WTC11 (cell line): Measurements from ENCODE around the gene ATG7. TPM values are rescaled to one million over a fixed set of nuclear protein-coding genes. Genes with fewer than 3 reads are reported as not detected.

Experiments used
- ATAC-seq: fragments of 200-7000 bp; cut with Tn5 transposase; 2 replicates; pipeline ENCODE4 v1.10.0; 2021; ENCODE audit warnings: mild to moderate bottlenecking, moderate library complexity
- CTCF ChIA-PET: fragments of 300-600 bp; sonication (Branson Sonifier 250); formaldehyde crosslinking; loops from one replicate; lab custom pipeline; 2021; ENCODE audit warnings: antibody characterized with exemption; lab: Charles Lee
- POLR2A ChIA-PET: fragments of 350-600 bp; sonication (Branson Sonifier 250); formaldehyde crosslinking; loops from one replicate; lab custom pipeline; 2021; ENCODE audit warnings: antibody characterized with exemption; lab: Charles Lee
- DNase-seq: peaks from one replicate; pipeline ENCODE4 v3.0.0; 2021; ENCODE audit warnings: low spot score
- H3K27ac Mint-ChIP-seq: 2 replicates; pipeline ENCODE4 v1.8.0; 2021; ENCODE audit warnings: mixed read lengths
- H3K27me3 Mint-ChIP-seq: 2 replicates; pipeline ENCODE4 v1.8.0; 2021; ENCODE audit warnings: low read depth, mild to moderate bottlenecking, moderate library complexity, mixed read lengths
- H3K36me3 Mint-ChIP-seq: 2 replicates; pipeline ENCODE4 v1.8.0; 2021; ENCODE audit warnings: mixed read lengths
- H3K4me1 Mint-ChIP-seq: 2 replicates; pipeline ENCODE4 v1.8.0; 2022; ENCODE audit warnings: mixed read lengths
- H3K4me3 Mint-ChIP-seq: 2 replicates; pipeline ENCODE4 v1.8.0; 2021; ENCODE audit warnings: mild to moderate bottlenecking, moderate library complexity, mixed read lengths
- H3K9me3 Mint-ChIP-seq: 2 replicates; pipeline ENCODE4 v1.8.0; 2021; ENCODE audit warnings: mixed read lengths
- CBFB ChIP-seq: sonication (generic); formaldehyde crosslinking; IDR thresholded peaks from 2 replicates; pipeline ENCODE4 v1.8.1; 2022; ENCODE audit warnings: mild to moderate bottlenecking, low read depth, missing genetic modification reagents
- ETV6 ChIP-seq: sonication (generic); formaldehyde crosslinking; IDR thresholded peaks from 2 replicates; pipeline ENCODE4 v1.8.1; 2022; ENCODE audit warnings: mild to moderate bottlenecking, missing genetic modification reagents
- FOXJ3 ChIP-seq: sonication (generic); formaldehyde crosslinking; IDR thresholded peaks from 2 replicates; pipeline ENCODE4 v1.9.0; 2021; ENCODE audit warnings: missing genetic modification reagents, mild to moderate bottlenecking, borderline replicate concordance
- IRF2 ChIP-seq: sonication (generic); formaldehyde crosslinking; IDR thresholded peaks from 2 replicates; pipeline ENCODE4 v1.8.0; 2022; ENCODE audit warnings: low read depth, missing genetic modification reagents, borderline replicate concordance
- JAZF1 ChIP-seq: fragments of 250-450 bp; sonication (Bioruptor Pico); IDR thresholded peaks from 2 replicates; pipeline ENCODE4 v1.9.0; 2021; ENCODE audit warnings: moderate library complexity, mild to moderate bottlenecking, inconsistent platforms
- NR1H2 ChIP-seq: sonication (generic); formaldehyde crosslinking; IDR thresholded peaks from 2 replicates; pipeline ENCODE4 v1.9.0; 2021; ENCODE audit warnings: mild to moderate bottlenecking, moderate library complexity, missing genetic modification reagents
- OVOL2 ChIP-seq: fragments of 250-450 bp; sonication (Bioruptor Pico); IDR thresholded peaks from 2 replicates; pipeline ENCODE4 v1.9.0; 2021; ENCODE audit warnings: mild to moderate bottlenecking, borderline replicate concordance
- SP1 ChIP-seq: sonication (generic); formaldehyde crosslinking; conservative IDR thresholded peaks from 2 replicates; pipeline ENCODE4 v1.8.1; 2022; ENCODE audit warnings: missing genetic modification reagents
- ZNF219 ChIP-seq: sonication (generic); formaldehyde crosslinking; IDR thresholded peaks from 2 replicates; pipeline ENCODE4 v1.8.0; 2023; ENCODE audit warnings: missing genetic modification reagents, mild to moderate bottlenecking, borderline replicate concordance
- ZNF396 ChIP-seq: fragments of 250-450 bp; sonication (Bioruptor Pico); IDR thresholded peaks from 2 replicates; pipeline ENCODE4 v1.8.0; 2021; ENCODE audit warnings: mild to moderate bottlenecking, moderate library complexity, borderline replicate concordance
- ZNF416 ChIP-seq: fragments of 250-450 bp; sonication (Bioruptor Pico); IDR thresholded peaks from 2 replicates; pipeline ENCODE4 v1.9.0; 2021; ENCODE audit warnings: mild to moderate bottlenecking, inconsistent platforms
- total RNA-seq: library from RNA; stranded (reverse); gene quantifications from 3 replicates; pipeline ENCODE4 v1.2.3, GENCODE V29; 2021
- TF ChIP-seq, protein P1 (sequence below): sonication (generic); formaldehyde crosslinking; IDR thresholded peaks from 2 replicates; pipeline ENCODE4 v1.8.0; 2022; ENCODE audit warnings: missing genetic modification reagents
- TF ChIP-seq, protein P2 (sequence below): sonication (generic); formaldehyde crosslinking; IDR thresholded peaks from 2 replicates; pipeline ENCODE4 v1.8.1; 2023; ENCODE audit warnings: mild to moderate bottlenecking, missing genetic modification reagents, moderate library complexity
- TF ChIP-seq, protein P3 (sequence below): fragments of 200-600 bp; IDR thresholded peaks from 2 replicates; pipeline ENCODE4 v1.8.0; 2022; ENCODE audit warnings: antibody characterized with exemption
- TF ChIP-seq, protein P4 (sequence below): sonication (generic); formaldehyde crosslinking; IDR thresholded peaks from 2 replicates; pipeline ENCODE4 v1.8.1; 2023; ENCODE audit warnings: mild to moderate bottlenecking, missing genetic modification reagents, borderline replicate concordance
- TF ChIP-seq, protein P5 (sequence below): sonication (generic); formaldehyde crosslinking; IDR thresholded peaks from 2 replicates; pipeline ENCODE4 v1.8.0; 2023; ENCODE audit warnings: missing genetic modification reagents

The ATG7 gene
- total RNA-seq, 1 experiment from 2014 or later = 17.5 TPM

DNA sequence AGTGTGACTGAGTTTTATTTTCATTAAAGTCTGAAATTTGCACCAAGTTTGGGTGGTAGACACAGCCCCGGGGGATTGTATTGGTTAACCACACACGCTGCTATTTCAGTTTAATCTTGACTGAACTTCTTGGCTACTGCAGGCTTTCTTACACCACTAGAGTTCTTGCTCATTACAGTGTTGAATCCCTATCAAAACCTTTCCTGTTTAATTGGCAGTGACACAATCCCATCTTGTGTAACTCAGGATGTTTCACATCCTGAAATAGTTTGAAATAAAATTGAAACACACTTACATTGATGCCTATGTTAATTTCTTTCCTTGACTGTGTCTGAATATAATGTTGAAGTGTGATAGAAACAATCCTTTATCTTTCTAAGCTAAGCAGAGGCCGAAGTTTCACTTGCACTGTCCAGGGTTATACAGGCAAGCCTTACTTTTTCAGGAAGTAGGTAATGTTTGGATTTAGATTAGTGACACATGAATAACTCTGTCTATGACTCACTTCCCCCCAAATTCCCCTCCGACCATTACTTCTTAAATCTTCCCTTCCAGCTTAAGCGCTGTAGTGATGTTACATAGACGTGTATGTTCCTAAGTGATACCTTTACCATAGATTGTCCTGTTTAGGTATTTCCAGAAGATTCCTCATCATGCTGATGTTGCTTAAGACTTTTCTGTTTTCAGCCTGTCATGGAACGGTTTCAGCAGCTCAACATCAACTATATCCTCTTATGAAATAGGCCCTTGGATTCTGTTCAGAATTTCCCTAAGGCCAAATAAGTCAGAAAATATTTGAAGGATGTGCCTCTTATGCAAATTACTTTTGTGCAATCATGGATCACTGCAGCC, 16.8 kb downstream of the ATG7 start (continued):
- TF ChIP-seq, protein P1, sequence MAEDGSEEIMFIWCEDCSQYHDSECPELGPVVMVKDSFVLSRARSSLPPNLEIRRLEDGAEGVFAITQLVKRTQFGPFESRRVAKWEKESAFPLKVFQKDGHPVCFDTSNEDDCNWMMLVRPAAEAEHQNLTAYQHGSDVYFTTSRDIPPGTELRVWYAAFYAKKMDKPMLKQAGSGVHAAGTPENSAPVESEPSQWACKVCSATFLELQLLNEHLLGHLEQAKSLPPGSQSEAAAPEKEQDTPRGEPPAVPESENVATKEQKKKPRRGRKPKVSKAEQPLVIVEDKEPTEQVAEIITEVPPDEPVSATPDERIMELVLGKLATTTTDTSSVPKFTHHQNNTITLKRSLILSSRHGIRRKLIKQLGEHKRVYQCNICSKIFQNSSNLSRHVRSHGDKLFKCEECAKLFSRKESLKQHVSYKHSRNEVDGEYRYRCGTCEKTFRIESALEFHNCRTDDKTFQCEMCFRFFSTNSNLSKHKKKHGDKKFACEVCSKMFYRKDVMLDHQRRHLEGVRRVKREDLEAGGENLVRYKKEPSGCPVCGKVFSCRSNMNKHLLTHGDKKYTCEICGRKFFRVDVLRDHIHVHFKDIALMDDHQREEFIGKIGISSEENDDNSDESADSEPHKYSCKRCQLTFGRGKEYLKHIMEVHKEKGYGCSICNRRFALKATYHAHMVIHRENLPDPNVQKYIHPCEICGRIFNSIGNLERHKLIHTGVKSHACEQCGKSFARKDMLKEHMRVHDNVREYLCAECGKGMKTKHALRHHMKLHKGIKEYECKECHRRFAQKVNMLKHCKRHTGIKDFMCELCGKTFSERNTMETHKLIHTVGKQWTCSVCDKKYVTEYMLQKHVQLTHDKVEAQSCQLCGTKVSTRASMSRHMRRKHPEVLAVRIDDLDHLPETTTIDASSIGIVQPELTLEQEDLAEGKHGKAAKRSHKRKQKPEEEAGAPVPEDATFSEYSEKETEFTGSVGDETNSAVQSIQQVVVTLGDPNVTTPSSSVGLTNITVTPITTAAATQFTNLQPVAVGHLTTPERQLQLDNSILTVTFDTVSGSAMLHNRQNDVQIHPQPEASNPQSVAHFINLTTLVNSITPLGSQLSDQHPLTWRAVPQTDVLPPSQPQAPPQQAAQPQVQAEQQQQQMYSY = no peak
- TF ChIP-seq, protein P2, sequence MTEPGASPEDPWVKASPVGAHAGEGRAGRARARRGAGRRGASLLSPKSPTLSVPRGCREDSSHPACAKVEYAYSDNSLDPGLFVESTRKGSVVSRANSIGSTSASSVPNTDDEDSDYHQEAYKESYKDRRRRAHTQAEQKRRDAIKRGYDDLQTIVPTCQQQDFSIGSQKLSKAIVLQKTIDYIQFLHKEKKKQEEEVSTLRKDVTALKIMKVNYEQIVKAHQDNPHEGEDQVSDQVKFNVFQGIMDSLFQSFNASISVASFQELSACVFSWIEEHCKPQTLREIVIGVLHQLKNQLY = no peak
- no peak for TF ChIP-seq IRF2 (CRISPR knock-in tag)
- TF ChIP-seq, protein P3, sequence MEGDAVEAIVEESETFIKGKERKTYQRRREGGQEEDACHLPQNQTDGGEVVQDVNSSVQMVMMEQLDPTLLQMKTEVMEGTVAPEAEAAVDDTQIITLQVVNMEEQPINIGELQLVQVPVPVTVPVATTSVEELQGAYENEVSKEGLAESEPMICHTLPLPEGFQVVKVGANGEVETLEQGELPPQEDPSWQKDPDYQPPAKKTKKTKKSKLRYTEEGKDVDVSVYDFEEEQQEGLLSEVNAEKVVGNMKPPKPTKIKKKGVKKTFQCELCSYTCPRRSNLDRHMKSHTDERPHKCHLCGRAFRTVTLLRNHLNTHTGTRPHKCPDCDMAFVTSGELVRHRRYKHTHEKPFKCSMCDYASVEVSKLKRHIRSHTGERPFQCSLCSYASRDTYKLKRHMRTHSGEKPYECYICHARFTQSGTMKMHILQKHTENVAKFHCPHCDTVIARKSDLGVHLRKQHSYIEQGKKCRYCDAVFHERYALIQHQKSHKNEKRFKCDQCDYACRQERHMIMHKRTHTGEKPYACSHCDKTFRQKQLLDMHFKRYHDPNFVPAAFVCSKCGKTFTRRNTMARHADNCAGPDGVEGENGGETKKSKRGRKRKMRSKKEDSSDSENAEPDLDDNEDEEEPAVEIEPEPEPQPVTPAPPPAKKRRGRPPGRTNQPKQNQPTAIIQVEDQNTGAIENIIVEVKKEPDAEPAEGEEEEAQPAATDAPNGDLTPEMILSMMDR = no peak

DNA sequence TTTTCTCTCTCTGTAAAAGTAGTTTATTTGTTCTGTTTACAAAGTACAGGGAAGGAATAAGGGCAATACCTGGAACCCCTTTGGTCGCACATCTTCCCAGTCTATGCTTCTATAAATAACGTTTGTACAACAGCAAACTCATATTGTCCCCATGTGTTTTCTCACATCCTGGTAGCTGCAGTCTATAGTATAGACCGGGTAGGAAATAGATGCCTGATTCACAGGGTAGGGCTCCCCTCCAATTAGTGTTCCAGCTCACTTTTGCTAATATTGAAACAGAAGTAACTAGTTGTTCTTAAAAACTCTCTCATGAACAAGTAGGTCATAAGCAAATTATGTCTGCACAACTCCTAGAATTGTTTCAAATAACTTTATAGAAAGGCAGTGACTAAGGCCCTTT, 17.7 kb downstream of the ATG7 start:
- Mint-ChIP-seq H3K27me3 (no peaks in the 10 kb centered on the region), H3K27ac (no peak overlapping the region), H3K36me3 (no peaks in the 10 kb centered on the region), H3K4me3 (no peak overlapping the region), H3K4me1 (no peaks in the 10 kb centered on the region), H3K9me3 (no peaks in the 10 kb centered on the region)
- ATAC-seq (no peak), DNase-seq (no peak)
- ChIA-PET POLR2A (no interaction called here), CTCF (interaction anchor here (1.5 kb wide), 1 partner anchor 229 kb away, joined by 4 read pairs; no protein-coding TSS in a partner anchor)
- TF ChIP-seq IRF2 (CRISPR knock-in tag) (no peak), ZNF396 (CRISPR knock-in tag) (no peak), NR1H2 (CRISPR knock-in tag) (no peak), OVOL2 (CRISPR knock-in tag) (no peak), ETV6 (CRISPR knock-in tag) (no peak), JAZF1 (CRISPR knock-in tag) (no peak), ZNF416 (no peak), ZNF219 (CRISPR knock-in tag) (no peak), SP1 (CRISPR knock-in tag) (no peak), FOXJ3 (no peak), CBFB (CRISPR knock-in tag) (no peak)
- TF ChIP-seq, protein P4, sequence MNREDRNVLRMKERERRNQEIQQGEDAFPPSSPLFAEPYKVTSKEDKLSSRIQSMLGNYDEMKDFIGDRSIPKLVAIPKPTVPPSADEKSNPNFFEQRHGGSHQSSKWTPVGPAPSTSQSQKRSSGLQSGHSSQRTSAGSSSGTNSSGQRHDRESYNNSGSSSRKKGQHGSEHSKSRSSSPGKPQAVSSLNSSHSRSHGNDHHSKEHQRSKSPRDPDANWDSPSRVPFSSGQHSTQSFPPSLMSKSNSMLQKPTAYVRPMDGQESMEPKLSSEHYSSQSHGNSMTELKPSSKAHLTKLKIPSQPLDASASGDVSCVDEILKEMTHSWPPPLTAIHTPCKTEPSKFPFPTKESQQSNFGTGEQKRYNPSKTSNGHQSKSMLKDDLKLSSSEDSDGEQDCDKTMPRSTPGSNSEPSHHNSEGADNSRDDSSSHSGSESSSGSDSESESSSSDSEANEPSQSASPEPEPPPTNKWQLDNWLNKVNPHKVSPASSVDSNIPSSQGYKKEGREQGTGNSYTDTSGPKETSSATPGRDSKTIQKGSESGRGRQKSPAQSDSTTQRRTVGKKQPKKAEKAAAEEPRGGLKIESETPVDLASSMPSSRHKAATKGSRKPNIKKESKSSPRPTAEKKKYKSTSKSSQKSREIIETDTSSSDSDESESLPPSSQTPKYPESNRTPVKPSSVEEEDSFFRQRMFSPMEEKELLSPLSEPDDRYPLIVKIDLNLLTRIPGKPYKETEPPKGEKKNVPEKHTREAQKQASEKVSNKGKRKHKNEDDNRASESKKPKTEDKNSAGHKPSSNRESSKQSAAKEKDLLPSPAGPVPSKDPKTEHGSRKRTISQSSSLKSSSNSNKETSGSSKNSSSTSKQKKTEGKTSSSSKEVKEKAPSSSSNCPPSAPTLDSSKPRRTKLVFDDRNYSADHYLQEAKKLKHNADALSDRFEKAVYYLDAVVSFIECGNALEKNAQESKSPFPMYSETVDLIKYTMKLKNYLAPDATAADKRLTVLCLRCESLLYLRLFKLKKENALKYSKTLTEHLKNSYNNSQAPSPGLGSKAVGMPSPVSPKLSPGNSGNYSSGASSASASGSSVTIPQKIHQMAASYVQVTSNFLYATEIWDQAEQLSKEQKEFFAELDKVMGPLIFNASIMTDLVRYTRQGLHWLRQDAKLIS (CRISPR knock-in tag) = no peak
- TF ChIP-seq, protein P5, sequence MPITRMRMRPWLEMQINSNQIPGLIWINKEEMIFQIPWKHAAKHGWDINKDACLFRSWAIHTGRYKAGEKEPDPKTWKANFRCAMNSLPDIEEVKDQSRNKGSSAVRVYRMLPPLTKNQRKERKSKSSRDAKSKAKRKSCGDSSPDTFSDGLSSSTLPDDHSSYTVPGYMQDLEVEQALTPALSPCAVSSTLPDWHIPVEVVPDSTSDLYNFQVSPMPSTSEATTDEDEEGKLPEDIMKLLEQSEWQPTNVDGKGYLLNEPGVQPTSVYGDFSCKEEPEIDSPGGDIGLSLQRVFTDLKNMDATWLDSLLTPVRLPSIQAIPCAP (CRISPR knock-in tag) = no peak
